T47D (cell line): ENCODE results near the gene SLC23A1.

ENCODE experiments used
- DNase-seq, 2 experiments: peaks; one replicate each; pipeline versions ENCODE4 v3.0.0 to v3.0.0-alpha.2; 2011 to 2012; ENCODE audit warnings: low read depth in 1 of 2, low spot score in 1 of 2
- JUND ChIP-seq: IDR thresholded peaks from 2 replicates; pipeline ENCODE4 v1.6.1; 2012; ENCODE audit warnings: low read depth
- in situ Hi-C: cut with HindIII; loops from 2 replicates; pipeline ENCODE4 v1.10.0; 2016; ENCODE audit warnings: low sequenced_read_pairs, low pct_unique_long_range_greater_than_20kb

SLC23A1 gene

DNA sequence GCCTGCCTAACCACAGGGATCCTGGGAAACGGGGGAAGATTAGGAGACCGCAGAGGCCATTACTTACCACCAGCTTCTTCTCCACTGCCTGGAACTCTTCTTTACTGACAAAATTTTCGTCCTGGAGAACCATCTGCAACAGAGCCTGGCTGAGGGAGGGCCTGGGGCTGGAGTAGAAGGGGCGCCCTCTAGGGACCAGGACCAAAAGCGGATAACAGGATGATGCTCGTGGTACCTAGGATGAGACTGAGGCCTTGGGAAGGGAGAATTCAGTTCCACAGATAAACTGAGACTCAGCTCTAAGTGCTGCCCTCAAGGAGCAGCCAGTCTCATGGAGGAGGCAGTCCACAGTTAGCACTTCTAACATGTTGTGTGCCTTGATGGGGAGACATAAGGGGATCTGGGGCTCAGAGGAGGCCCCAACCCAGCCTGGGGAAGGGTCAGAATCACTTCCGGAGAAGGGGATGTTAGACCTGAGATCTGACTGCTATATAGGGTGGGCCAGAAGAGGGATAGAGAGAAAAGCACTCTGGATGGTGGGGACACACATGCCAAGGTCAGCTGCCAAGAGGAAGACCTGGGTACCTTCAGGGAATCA is 19.6 kb upstream of the SLC23A1 start:
- in situ Hi-C loops, result no loop called here
- DNase-seq, result peak in 1 of 2 experiments; percentile 64
- TF ChIP-seq JUND, result no peak

- no peak for TF ChIP-seq JUND
- in situ Hi-C loops, result no loop called here
- no peak for DNase-seq
Observed at GRCh38 chr5:139401546-139401945, 18.4 kb upstream of the SLC23A1 start.

- in situ Hi-C loops, result no loop called here
- DNase-seq, result no peak
- TF ChIP-seq JUND, result no peak
Observed at GRCh38 chr5:139399501-139400121, 16.5 kb upstream of the SLC23A1 start.

DNA sequence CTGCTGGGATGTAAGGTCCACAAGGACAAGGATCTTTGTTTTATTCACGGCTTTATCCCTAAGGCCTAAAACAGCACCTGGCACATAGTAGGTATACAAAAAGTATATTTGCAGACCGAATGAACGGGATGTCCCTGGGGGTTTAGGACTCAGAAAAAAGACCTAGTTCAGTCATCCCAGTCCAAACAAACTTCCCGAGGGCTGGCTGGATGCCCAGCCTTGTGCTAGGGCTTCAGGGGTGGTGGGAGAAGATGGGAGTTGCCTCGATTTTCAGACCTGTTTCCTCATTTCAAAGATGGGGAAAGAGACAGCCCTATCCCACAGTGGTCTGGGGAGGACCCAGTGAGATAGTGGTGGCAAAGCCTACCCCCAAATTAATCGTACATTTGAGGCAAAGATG is 14.8 kb upstream of the SLC23A1 start:
- in situ Hi-C loops, result no loop called here
- no peak for TF ChIP-seq JUND
- no peak for DNase-seq

DNA sequence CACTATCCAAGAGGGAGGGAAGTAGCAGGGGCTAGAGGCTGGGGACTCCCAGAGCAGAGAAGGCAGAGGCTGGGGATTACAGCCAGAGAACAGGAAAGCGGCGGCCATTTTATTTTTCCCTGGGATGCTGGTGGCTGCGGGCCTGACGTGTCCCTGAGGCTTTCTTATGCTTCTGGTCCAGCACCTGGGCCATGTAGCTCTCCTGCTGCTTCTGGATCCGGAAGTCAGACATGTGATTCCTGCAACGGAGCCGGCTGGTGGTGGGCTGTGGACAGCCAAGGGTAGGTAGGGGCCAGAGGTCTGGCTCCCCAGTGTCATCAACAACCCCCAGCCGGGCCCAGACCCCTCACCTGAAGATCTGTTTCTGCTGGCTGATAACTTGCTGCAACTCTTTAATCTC is 13.6 kb upstream of the SLC23A1 start:
- DNase-seq, result no peak
- TF ChIP-seq JUND, result no peak
- in situ Hi-C loops, result no loop called here

DNA sequence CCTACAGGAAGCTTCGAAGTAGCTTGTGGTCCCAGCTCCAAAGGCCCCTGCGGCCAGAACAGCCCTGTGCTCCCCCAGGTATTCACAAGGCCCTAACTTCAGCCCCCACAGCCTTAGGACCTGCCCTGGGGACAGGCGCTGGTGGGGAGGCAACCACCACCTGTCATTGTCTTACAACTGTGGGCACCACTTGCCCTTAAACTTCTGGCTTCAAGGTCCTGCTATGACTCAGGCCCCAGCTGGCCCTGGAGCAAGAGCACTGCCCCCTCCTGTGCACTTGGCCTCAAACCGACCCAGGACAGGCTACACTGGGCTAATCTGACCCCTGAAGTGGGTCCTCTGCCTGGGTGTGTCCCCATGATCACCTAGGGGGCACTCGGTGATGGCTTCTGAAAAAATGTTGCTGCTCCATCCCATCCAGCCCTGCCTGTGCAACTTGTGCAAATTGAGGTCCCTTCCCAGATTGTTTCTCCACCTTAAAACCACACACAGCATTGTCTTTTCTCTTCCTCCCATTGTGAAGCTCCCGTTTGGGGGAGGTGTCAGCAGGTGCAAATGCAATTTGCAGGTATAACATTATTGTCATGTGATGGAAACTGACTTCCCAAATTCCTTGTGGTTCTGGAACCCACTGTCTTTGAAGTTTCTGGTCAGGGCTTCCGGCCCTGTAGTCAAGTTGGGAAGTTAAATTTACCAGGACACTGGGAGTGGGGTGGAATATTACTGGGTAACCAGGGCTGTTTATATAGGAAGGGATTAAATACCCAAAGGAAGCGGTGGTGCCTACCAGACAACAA is 12.9 kb upstream of the SLC23A1 start:
- in situ Hi-C loops, result no loop called here
- DNase-seq, result no peak

GRCh38 chr5:139394654-139395566 is 11.8 kb upstream of the SLC23A1 start, which contains the start of gene PROB1:
TSS of gene PROB1 (minus strand) at chr5:139395104. CDS start at chr5:139395081, 23 bp downstream.
- no peak for TF ChIP-seq JUND
- no peak for DNase-seq
- in situ Hi-C loops, result no loop called here

More for the DNA sequence above, 12.9 kb upstream of the SLC23A1 start:
- no peak for TF ChIP-seq JUND

GRCh38 chr5:139394123-139394653 is 11.1 kb upstream of the SLC23A1 start:
- in situ Hi-C loops, result no loop called here
- DNase-seq, result no peak
- no peak for TF ChIP-seq JUND

DNA sequence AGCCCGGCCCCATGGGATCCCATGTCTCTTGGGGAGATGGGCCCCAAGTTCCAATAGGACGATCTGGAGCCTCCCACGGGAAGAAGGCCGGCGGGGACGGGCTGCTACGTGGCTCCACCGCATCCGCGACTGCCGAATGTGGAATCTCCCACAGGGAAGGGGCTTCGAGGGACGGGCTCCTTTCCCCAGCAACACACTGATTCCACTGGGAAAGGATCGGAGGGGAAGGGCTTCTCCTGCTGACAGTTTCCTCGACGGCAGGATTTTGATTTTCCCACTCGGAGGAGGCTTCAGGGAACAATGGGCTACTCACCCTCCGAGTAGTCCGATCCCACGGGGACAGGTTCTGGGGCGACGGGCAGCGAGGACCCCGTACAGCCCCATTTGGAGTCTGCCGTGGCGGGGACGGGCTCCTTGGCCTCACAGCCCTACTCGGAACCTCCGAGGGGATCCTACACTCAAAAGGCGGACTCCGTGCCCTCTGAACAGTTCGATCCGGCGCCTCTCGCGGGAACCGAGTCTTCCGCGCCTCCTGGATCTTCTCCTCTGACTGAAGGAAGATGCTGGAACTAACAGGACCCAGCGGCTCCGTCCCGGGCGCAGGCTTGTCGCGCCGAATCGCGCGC is 10.5 kb upstream of the SLC23A1 start:
- no peak for DNase-seq
- TF ChIP-seq JUND, result no peak
- in situ Hi-C loops, result no loop called here

DNA sequence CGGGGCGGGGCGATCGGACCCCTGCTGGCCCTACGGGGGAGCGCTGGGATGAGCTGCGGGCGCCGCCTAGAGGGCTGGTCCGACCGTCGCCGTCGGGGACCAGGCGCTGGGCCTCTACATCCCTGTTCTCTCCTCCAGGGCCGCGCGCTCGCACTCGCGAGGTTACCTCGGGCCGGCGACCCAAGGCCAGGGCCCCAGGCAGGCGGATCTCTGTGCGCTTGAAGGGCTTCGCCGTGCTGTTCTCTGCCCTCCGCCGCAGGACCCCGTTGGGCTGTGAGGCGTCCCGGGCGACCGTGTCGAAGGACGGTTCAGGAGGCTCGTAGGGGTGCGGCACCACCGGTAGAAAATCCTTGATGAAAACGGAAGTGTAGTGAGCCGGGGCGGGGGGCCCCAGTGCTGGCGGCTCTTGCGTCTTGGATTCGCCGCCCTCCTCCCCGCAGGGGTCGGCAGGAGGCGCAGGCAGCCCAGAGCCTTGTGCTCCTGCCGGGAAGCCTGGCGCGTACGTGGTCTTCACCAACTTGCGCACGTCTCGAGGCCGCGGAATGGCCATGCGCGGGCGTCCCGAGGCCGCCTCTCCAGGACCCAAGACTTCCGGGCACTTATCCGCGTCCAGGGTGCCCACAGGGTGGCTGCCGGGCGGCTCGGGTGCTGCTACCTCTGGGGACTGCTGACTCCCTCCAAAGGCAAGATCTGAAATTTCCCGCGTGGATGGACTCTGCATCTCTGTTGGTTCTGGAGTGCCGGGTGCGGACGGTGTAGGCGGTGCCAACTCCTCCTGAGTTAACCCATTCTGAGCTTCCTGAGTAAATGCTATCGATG is 9.8 kb upstream of the SLC23A1 start:
- in situ Hi-C loops, result no loop called here
- no peak for TF ChIP-seq JUND
- no peak for DNase-seq

DNA sequence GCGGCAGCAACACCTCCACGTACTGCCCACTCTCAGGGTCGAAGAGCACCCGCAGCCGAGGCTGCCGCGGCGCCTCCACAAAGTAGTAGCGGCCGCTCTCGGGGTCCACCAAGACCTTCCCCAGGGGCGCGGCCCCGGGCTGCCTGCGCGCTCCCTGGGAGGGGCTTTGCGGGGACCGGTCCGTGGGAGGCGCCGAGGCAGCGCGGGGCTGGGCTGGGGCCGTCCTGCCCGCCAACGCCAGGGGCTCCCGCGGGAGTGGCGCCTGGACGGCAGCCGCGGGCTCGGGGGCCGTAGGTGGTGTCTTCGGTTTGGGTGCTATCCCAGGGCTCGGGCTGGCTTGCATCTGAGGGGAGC is 9.2 kb upstream of the SLC23A1 start:
- TF ChIP-seq JUND, result no peak
- DNase-seq, result no peak
- in situ Hi-C loops, result no loop called here
